Stimulated activated CD4-positive, alpha-beta T cell treated with anti-CD3 and anti-CD28 coated beads, Interleukin-2, amount 100 ng/mL, for 4 hours (primary cell): ENCODE data around the gene BNC2.
"Not testable (repeated sequence)": the region's sequence is repeated elsewhere in the genome, so short reads cannot be mapped to it uniquely, and the experiment has no call there.

Source experiments
- DNase-seq: peaks from one replicate; pipeline ENCODE4 v3.0.0-alpha.2; 2020; ENCODE audit warnings: low read depth

The BNC2 gene, protein sequence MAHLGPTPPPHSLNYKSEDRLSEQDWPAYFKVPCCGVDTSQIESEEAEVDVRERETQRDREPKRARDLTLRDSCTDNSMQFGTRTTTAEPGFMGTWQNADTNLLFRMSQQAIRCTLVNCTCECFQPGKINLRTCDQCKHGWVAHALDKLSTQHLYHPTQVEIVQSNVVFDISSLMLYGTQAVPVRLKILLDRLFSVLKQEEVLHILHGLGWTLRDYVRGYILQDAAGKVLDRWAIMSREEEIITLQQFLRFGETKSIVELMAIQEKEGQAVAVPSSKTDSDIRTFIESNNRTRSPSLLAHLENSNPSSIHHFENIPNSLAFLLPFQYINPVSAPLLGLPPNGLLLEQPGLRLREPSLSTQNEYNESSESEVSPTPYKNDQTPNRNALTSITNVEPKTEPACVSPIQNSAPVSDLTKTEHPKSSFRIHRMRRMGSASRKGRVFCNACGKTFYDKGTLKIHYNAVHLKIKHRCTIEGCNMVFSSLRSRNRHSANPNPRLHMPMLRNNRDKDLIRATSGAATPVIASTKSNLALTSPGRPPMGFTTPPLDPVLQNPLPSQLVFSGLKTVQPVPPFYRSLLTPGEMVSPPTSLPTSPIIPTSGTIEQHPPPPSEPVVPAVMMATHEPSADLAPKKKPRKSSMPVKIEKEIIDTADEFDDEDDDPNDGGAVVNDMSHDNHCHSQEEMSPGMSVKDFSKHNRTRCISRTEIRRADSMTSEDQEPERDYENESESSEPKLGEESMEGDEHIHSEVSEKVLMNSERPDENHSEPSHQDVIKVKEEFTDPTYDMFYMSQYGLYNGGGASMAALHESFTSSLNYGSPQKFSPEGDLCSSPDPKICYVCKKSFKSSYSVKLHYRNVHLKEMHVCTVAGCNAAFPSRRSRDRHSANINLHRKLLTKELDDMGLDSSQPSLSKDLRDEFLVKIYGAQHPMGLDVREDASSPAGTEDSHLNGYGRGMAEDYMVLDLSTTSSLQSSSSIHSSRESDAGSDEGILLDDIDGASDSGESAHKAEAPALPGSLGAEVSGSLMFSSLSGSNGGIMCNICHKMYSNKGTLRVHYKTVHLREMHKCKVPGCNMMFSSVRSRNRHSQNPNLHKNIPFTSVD

DNA sequence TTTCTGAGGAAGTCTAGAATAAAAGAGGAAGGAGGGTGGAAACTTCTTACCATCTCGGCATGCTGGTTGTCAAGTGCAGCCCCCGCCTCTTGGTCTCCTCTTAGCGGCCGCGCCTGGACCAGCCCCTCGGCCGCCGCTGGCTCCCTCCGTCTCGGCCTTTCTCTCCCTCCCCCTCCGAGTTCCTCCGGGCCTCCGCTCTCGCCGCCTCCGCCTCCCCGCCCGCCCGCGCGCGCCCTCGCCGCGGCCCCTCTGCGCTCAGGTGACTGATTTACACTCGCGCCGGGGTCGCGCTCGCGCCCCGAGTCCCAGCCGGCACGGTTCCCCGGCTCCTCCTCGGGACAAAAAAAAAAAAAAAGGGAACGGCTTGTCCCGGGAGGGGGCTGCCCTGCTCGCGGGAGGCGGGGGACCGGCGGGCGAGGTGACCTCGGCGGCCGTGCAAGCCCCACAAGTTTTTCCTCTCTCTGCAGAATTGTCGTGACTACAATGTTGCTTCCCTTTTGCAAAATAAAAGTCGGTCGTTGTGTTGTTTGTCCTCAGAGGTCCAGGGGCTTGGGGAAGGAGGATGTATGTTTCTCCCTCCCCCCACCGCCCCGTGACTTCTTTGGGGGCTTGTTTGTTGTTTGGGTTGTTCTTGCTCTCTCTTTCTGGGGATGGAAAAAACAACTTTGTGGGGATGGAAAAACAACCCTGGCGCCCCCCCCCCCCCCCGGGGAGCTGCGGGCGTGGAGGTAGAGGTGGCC is at the start of gene BNC2:
Gene BNC2, minus strand, starts transcription at position 75 of the 740 bp plus-strand sequence. Its CDS starts 22 bp downstream, at position 53.
- no peak for DNase-seq

DNA sequence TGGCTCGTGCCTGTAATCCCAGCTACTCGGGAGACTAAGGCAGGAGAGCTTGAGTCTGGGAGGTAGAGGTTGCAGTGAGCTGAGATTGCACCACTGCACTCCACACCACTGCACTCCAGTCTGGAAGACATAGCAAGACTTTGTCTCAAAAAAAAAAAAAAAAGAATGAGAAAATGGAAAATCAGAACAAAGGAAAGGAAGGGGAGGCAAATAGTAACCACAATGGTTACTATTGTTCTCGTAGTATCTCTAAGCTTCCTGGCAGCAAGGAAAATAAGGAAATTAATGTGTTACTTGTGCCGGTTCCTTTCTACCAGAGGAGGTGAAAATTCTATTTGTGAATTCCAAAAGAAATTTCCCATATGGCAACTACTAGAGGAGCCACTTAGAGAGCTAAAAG is 48.5 kb upstream of the BNC2 start:
- DNase-seq = no peak

DNA sequence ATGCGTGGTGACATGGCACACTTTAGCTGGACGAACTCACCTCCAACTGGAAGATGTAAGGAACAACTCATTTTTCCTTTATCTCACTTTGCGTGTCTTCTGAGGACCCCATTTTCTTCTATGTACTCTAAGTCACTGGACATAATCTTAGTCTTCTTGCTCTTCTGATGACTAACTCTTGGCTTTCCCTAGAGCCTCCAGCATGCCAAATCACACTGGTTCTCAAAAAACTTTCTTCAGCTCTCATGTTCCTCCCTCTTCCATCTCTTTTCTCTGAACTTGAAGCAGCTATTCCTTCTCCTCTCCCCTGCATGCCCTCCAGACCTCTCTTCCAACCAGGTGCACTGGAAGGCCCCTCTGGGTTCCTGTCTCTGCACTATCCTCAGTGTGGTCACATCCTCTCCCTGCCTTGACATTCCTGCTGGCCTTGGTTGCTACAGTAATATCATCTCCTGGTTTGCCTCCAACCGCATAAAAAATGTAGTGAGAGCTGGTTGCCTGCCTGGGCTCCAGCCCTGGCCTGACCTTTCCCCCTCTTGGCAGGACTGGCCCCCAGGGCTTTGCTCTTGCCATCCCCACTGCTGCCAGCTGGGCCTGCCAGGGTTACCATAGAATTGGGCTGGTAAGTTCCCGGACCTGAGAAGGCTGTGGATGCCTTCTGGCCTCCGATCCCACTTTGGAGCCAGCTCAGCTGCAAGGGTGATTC is 44.8 kb upstream of the BNC2 start:
- no peak for DNase-seq

DNA sequence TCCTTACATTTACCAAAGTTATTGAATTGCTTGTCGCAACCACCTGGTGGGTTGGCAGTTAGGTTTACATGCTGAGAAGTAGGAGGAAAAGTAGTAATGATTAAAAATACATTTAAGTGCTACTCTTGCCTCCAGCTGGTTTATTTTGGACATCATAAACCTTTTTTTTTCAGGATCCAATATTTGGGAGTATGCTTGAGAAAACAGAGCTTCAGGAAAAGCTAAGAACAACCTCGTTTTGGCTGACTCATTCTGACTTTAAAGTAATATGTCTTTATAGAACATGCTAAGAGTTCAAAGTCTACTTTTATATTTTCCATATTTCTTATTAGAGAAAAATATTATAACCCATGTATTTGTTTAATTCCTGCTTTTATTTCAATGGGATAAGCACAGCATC is 41.7 kb upstream of the BNC2 start:
- DNase-seq = no peak

DNA sequence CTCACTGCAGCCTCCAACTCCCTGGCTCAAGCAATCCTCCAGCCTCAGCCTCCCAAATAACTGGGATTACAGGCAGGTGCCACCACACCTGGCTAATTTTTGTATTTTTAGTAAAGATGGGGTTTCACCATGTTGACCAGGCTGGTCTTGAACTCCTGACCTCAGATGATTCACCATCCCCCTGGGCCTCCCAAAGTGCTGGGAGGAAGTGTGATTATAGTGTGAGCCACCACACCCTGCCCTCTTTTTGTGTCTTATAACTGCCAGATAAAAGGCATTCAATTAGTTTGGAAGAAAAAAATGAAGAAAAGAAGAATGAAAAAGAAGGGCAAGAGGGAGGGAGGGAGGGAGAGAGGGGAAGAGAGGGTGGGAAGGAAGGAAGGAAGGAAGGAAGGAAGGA is 37.7 kb upstream of the BNC2 start:
- not testable (repeated sequence) for DNase-seq

DNA sequence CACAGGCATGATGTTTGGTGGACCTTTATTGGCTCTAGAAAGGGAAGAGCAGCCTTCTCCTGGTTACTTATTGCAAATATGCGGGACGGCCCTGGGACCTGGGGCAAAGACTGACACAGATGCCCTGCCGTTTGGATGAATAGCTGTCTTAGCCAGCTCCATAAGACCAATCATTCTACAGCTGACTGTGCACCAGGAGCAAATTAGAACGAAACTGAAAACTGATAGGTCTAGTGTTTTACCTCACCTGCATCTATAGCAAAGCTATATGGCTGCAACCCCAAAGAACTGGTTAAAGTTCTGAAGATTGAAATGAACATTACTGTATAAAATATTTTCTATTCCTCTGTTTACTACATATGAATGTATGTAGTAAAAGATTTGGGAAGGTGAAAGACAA is 34.2 kb upstream of the BNC2 start:
- DNase-seq = no peak

DNA sequence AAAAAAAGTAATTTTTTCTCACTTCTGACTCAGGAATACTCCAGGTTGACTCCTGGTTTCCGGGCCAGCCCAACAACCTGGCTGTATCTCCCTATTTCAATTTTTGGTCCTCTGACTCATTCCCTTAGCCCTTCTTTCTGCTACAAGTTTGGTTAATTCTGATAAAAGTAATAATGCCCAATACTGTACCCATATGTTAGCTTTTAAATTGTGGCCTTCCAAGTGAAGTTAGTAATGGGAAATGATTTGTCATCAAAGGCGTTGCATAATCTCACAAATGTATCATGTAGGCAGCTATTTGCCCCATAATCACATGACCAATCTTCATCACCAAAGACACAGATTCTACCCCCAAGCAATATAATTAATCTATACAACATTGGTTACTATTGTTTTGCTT is 31.1 kb upstream of the BNC2 start:
- no peak for DNase-seq

DNA sequence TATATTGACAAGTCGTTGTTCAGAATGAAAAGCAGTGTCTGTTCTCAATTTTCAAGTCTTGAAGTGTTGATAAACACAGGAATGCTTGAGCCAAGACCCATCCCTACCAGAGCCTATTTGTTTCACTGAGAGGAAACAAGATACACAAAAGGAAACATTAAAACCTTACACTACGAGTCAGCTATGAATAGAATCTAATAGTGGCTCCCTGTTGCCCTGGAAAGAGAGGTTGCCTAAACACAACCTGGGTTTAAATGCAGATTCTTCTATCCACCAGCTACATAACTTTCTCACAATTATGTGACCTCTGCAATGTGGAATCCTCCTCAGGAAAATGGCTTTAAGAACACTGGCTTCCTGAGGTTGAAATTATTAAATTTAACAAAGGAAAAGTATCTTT is 29.1 kb upstream of the BNC2 start:
- no peak for DNase-seq

DNA sequence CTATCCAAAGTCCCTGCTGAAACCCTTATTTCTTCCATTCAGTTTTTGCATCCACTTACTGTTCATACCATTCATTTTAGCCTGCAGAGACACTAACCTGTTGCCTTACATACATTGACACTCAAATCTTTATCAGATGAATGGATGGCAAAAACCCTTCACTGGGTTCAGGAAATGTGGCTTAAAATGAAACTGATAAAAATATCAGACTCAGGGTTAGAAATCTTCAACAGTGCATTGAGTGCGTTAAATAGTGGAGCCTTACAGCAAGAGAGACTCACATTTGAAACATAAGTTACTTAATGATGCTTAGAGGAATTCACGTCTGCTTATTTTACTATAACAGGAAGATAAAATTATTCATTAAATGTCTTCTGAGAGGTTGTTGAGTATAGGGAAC is 28.0 kb upstream of the BNC2 start:
- no peak for DNase-seq

DNA sequence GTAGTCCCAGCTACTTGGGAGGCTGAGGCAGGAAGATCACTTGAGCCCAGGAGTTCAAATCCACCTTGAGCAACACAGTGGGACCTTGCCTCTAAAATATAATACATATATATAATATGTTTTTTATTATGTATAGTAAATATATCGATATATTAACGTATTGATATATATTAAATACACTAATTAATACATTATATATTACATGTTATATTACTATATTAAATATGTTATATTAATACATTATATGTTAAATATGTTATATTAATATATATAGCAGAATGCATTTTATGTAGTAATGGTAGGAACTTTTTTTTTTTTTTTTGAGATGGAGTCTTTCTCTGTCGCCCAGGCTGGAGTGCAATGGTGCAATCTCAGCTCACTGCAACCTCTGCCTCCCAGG is 18.1 kb upstream of the BNC2 start:
- no peak for DNase-seq

DNA sequence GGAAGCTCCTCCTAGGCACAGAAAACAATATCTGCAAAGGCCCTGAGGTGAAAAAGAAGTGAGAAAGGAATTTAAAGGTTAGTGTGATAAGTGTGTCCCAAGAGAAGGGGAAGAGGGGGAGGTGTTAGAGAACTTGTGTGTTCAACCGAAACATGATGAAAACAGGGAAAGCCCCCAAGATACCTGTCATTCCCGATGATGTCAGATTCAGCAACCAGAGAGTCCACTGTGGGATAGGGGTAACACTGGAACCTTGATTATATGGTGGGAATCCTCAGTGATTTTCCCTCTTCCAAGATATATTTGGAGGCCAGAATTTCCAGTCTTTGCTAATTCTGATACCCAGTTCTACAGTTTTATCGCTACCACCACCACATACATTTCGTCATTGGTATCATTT is 15.5 kb upstream of the BNC2 start:
- no peak for DNase-seq

DNA sequence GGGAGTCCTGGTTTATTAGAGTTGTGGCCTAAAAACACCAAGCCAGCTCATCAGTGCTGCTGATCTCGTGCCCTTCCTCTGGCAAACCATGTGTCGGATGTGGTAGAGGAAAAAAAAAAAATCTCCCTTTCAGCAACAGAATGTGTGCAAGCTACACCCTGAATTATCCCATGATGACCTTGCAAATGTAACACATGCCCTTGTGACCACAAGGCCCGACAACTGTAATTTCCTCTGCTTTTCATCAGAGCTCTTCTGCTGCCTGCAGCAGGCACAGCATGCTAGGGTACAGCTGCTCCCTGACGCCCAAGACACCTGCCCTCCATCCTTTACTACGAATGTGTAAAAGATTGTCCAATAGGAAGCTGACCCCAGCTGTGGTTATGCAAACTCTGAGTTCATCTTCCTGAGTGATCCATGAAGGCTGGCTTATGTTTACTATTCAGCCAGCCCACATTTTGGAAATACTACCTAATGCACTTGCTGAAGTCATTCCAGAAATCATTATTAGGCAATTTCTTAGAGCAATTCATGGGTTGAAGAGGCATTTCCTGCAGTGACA is 14.6 kb upstream of the BNC2 start:
- no peak for DNase-seq

DNA sequence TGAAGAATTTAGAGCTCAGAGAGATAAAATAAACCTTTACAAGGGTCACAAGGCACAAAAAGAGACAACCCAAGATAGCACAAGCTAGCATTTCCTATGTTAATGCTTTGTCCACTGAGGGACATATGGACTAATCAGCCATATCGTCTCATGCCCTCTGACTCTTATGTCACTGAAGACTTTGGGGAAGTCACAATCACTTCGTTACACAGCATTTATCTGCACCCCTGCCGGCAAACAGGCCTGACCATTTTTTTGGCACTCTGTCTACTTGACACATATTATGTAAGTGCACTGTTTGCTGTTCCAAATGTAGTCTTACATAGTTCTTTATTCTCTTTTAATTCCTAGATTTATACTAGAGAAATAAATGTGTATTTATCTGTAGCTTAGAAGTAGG is 13.9 kb upstream of the BNC2 start:
- DNase-seq = no peak

DNA sequence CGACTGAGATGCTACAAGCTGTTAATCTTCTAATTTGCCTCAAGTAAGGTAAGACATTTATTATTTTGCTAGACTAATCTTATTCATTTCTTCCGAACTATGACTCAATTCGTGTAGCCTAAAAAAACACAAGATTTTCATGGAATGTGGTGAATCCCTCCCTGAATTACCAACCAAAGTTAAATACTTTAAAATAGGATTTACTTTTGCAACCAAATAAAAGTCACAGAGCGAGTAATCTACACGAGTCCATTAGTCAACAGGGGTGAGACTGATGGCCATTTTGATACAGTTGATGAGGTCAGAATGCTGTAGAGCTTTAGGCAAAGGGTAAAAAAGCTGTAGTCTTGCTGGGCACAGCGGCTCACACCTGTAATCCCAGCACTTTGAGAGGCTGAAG is 13.1 kb upstream of the BNC2 start:
- no peak for DNase-seq

DNA sequence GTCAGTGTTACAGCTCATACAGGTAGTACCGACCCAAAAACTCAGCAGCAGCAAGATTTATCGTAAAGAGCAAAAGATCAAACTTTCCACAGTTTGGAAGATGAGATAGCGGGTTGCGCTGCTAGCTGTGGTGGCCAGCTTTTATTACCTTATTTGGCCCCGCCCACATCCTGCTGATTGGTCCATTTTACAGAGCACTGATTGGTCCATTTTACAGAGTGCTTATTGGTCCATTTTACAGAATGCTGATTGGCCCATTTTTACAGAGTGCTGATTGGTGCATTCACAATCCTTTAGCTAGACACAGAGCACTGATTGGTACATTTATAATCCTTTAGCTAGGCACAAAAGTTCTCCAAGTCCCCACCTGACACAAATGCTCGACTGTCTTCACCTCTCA is 12.0 kb upstream of the BNC2 start:
- not testable (repeated sequence) for DNase-seq

DNA sequence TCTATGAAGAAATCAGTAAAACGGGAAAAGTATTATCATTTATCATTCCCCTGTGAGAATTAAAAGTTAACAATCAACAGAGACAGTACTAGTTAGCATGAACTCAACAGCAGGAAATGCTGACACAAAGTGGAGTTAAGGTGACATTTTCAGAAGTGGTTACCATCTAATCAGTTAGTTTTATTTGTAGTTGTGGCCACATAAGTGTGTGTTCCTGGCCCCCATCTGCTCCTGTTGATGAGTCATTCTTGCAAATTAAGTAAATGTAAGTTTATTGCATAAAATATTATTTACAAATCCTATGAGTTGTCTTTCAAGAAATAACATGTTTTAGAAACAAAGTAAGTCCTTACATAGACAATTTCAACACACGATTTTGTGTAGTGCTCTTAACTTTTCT is 8.9 kb upstream of the BNC2 start:
- DNase-seq = no peak

DNA sequence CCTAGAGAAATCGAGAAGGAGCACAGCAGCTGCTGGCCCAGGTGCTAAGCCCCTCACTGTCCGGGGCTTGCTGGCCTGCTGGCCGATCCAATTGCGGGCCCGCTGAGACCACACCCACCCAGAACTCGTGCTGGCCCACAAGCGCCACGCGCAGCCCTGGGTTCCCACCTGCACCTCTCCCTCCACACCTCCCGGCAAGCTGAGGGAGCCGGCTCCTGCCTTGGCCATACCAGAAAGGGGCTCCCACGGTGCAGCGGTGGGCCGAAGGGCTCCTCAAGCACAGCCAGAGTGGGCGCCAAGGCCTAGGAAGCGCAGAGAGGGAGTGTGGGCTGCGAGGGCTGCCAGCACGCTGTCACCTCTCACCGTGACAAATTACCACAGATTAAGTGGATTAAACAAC is 6.8 kb upstream of the BNC2 start:
- no peak for DNase-seq

DNA sequence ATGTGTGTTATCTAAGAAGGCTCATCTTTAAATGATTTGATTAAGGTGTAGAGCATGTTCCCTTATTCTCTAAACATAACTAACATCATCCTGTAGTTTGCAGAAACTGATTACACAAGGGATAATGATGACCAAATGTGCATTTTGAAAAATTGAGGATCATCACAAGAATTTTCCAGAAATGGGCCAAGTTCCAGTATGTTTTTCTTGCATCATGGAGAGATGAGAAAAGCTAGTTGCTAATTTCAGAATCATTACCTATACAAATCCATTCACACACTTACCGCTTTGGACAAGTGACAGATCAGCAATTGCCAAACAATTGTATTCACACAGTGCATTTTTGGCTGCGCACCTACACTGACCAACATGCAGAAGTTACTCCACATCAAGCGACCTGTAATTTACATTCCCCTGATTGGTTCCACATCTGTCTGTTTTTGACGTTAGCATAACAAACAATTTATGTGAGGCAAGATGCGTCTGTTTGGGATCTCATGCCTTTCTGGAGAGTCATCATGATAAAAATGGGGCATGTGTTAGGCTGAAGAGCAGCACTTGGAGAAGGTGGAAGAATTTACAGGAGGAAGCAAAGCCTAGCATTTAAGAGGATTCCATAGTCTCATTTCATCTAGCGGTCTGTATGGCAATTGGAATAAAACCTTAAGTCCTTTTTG is 2.8 kb upstream of the BNC2 start:
- no peak for DNase-seq

DNA sequence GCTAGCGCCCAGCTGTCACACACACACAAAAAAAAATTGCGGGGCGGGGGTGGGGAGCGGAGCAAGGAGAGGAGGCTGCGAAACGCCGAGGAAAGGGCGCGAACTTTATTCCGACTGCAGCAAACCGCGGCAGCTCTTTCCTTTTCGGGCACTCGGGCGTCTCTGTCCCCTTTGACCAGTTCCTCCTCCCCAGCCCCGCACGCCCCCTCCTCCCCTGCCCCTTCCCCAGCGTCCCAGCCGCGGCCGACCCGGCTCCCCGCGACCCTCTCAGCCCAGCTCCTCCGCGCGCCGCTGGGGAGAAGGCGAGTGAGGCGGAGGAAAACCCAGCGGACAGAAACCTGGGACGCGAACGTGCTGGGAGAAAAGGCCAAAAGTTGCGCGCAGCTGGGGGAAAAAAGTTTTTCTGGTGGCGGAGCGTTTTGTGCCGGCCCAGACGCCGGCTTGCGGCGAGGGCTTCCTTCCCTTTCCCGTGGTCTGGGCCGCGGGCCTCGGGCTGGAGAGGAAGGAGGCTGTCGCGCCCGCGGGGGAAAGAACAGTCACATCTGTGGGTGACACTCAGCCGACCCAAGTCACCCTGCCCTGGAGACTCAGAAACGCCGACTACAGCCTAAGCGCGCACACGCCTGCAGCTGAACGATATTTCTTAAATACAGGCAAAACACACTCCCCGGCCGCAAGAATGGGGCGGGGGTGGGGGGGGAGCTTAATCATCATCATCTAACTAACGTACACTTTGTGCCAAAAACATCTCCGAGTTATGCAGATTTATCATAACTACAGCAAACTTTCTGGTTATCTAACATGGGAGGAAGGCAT is 1.1 kb upstream of the BNC2 start:
- no peak for DNase-seq
